SH-SY5Y (cell line): Measurements from ENCODE around the gene ZFPM1.

Source experiments
- GATA2 ChIP-seq: IDR thresholded peaks from 2 replicates; pipeline ENCODE4 v1.6.1; 2011; ENCODE audit warnings: mild to moderate bottlenecking, low read depth, low read length
- GATA3 ChIP-seq: IDR thresholded peaks from 2 replicates; pipeline ENCODE4 v1.6.1; 2011; ENCODE audit warnings: low read depth, mild to moderate bottlenecking, low read length, moderate library complexity

GRCh38 chr16:88456356-88457292, 3.5 kb downstream of the ZFPM1 start:
- TF ChIP-seq GATA2, result no peak
- TF ChIP-seq GATA3, result no peak
